ENCODE measurements around the gene EFCC1.

DNA sequence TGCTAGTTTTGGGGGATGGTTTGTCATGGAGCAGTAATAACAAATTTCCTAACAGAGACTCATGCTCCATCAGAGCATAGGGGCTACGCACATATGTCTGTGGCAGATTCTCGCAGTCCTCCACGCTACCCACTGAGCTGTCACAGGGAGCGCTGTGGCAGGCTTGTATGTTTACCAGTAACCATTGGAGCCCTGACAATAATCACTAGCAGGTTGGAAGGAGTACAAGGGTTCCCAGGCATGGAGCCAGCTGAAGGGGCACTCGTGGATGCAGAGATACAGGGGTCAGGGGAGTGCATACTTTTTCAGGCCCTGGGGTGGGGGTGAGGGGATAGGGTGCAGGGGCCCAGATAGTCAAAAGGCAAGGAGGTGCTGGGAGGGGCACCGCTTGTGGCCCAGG is 51.6 kb downstream of the EFCC1 start:
- TF ChIP-seq GATA2 (IDR thresholded peaks at IDR 0.05; ENCODE audit: low read depth, low read length) = no peak
- no peak for TF ChIP-seq GATA3 (IDR thresholded peaks at IDR 0.05; ENCODE audit: low read depth, low read length)

Measured in SH-SY5Y (cell line).